ENCODE results near the gene SYK. TPM values are rescaled to one million over a fixed set of nuclear protein-coding genes. Genes with fewer than 3 reads are reported as not detected.
"Not testable (repeated sequence)": the region's sequence is repeated elsewhere in the genome, so short reads cannot be mapped to it uniquely, and the experiment has no call there.

Gene SYK
- polyA plus RNA-seq, 1 of the 3 experiments (the other 2 are of a cell fraction), result not detected

DNA sequence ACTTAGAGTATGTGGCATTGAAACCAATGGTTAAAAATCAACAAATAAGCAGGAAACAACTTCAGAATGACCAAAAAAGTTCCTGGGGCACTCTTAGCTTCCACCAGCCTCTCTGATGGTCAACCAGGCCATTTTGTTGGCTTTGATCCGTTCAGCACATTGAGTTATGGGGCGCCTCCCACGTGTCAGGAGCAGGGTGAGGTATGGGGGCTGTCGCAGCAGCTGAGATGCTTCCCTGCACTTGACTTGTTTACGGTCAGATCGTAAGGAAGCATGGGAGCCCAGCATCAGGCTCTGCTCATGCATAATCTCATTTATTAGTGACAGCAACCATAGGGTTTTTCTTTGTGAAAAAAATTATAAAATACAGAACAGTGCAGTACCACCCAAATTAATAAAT is 16.7 kb downstream of the SYK start (continued):
- TF ChIP-seq, protein P1, sequence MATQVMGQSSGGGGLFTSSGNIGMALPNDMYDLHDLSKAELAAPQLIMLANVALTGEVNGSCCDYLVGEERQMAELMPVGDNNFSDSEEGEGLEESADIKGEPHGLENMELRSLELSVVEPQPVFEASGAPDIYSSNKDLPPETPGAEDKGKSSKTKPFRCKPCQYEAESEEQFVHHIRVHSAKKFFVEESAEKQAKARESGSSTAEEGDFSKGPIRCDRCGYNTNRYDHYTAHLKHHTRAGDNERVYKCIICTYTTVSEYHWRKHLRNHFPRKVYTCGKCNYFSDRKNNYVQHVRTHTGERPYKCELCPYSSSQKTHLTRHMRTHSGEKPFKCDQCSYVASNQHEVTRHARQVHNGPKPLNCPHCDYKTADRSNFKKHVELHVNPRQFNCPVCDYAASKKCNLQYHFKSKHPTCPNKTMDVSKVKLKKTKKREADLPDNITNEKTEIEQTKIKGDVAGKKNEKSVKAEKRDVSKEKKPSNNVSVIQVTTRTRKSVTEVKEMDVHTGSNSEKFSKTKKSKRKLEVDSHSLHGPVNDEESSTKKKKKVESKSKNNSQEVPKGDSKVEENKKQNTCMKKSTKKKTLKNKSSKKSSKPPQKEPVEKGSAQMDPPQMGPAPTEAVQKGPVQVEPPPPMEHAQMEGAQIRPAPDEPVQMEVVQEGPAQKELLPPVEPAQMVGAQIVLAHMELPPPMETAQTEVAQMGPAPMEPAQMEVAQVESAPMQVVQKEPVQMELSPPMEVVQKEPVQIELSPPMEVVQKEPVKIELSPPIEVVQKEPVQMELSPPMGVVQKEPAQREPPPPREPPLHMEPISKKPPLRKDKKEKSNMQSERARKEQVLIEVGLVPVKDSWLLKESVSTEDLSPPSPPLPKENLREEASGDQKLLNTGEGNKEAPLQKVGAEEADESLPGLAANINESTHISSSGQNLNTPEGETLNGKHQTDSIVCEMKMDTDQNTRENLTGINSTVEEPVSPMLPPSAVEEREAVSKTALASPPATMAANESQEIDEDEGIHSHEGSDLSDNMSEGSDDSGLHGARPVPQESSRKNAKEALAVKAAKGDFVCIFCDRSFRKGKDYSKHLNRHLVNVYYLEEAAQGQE (IDR thresholded peaks at IDR 0.05; ENCODE audit: low read depth, low read length), result no peak
- no peak for TF ChIP-seq FOXJ3 (CRISPR knock-in tag; IDR thresholded peaks at IDR 0.05)

DNA sequence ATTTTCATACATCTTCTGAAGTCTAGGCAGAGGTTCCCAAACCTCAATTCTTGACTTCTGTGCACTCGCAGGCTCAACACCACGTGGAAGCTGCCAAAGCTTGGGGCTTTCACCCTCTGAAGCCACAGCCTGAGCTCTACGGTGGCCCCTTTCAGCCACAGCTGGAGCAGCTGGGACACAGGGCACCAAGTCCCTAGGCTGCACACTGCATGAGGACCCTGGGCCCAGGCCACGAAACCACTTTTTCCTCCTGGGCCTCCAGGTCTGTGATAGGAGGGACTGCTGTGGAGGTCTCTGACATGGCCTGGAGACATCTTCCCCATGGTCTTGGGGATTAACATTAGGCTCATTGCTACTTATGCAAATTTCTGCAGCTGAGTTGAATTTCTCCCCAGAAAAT is 18.8 kb downstream of the SYK start:
- H3K9me3 ChIP-seq; H4K20me1 ChIP-seq (ENCODE audit: insufficient read depth); POLR2A ChIA-PET; H3K79me2 ChIP-seq (ENCODE audit: insufficient read depth); H3K4me3 ChIP-seq (ENCODE audit: low read depth in 2 of 2, low read length in 1 of 2); H3K27ac ChIP-seq (ENCODE audit: low read depth in 2 of 2, low read length in 1 of 2); H3K4me1 ChIP-seq (ENCODE audit: control insufficient read depth in 1 of 2, insufficient read depth in 2 of 2, low read depth in 1 of 2, low read length in 1 of 2); CTCF ChIA-PET; H3K9ac ChIP-seq; H2AFZ ChIP-seq (ENCODE audit: low read depth); H3K9me2 ChIP-seq; H3F3A ChIP-seq (replicated peaks; ENCODE audit: insufficient read depth); DNase-seq; H3K4me2 ChIP-seq; H3K27me3 ChIP-seq (ENCODE audit: insufficient read depth); H3K36me3 ChIP-seq (replicated peaks in 1 of 2; ENCODE audit: control insufficient read depth in 1 of 2, insufficient read depth in 2 of 2, low read length in 1 of 2): not testable (repeated sequence)
- WGBS (ENCODE audit: low lambda C conversion rate), result 14% methylated on average over 3 of the region's 4 CpGs

DNA sequence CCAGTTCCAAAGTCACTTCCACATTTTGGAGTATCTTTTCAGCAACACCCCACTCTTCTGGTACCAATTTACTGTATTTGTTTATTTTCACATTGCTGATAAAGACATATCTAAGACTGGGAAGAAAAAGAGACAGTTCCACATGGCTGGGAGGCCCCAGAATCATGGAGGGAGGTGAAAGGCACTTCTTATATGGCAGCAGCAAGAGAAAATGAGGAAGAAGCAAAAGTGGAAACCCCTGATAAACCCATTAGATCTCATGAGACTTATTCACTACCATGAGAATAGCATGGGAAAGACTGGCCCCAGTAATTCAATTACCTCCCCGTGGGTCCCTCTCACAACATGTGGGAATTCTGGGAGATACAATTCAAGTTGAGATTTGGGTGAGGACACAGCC is 19.6 kb downstream of the SYK start:
- H3K9ac ChIP-seq; H3K4me3 ChIP-seq (ENCODE audit: low read depth in 2 of 2, low read length in 1 of 2); H3K27ac ChIP-seq (ENCODE audit: low read depth in 2 of 2, low read length in 1 of 2); H3K27me3 ChIP-seq (ENCODE audit: insufficient read depth); H3K79me2 ChIP-seq (ENCODE audit: insufficient read depth); H3K9me2 ChIP-seq; POLR2A ChIA-PET; H3K36me3 ChIP-seq (replicated peaks in 1 of 2; ENCODE audit: control insufficient read depth in 1 of 2, insufficient read depth in 2 of 2, low read length in 1 of 2); H3F3A ChIP-seq (replicated peaks; ENCODE audit: insufficient read depth); H3K4me2 ChIP-seq; CTCF ChIA-PET; DNase-seq; H4K20me1 ChIP-seq (ENCODE audit: insufficient read depth); H3K4me1 ChIP-seq (ENCODE audit: control insufficient read depth in 1 of 2, insufficient read depth in 2 of 2, low read depth in 1 of 2, low read length in 1 of 2); H2AFZ ChIP-seq (ENCODE audit: low read depth); H3K9me3 ChIP-seq: not testable (repeated sequence)
- 0% methylated on average over 1 of the region's 1 CpG for WGBS (ENCODE audit: low lambda C conversion rate)

DNA sequence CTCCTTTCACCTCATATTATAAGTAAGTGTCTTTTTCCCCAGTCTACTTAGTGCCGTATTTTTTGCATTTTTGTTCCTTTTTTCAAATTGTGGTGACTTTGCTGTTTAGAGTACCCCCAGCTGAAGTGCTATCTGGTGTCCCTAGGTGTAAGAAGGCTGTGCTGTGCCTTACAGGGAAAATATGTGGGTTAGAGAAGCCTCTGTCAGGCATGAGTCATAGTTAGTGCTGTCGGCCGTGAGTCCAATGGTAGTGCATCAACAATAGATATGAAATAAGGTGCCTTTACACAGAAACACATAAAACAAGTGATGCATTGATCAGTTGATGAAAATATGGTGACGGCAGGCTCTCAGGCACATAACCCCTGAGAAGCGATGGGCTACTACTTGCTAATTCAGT is 20.1 kb downstream of the SYK start:
- no peaks in the 10 kb centered on the region for H3F3A ChIP-seq (replicated peaks; ENCODE audit: insufficient read depth)
- H3K4me3 ChIP-seq (ENCODE audit: low read depth in 2 of 2, low read length in 1 of 2), result no peak overlapping the region
- H3K27ac ChIP-seq (ENCODE audit: low read depth in 2 of 2, low read length in 1 of 2), result no peak overlapping the region
- WGBS (ENCODE audit: low lambda C conversion rate), result 49% methylated on average over 5 of the region's 5 CpGs
- H3K4me2 ChIP-seq, result no peak overlapping the region
- no peaks in the 10 kb centered on the region for H3K36me3 ChIP-seq (replicated peaks in 1 of 2; ENCODE audit: control insufficient read depth in 1 of 2, insufficient read depth in 2 of 2, low read length in 1 of 2)
- no peaks in the 10 kb centered on the region for H3K27me3 ChIP-seq (ENCODE audit: insufficient read depth)
- no peaks in the 10 kb centered on the region for H3K9me2 ChIP-seq
- no peak overlapping the region for H2AFZ ChIP-seq (ENCODE audit: low read depth)
- H3K4me1 ChIP-seq (ENCODE audit: control insufficient read depth in 1 of 2, insufficient read depth in 2 of 2, low read depth in 1 of 2, low read length in 1 of 2), result no peaks in the 10 kb centered on the region
- POLR2A ChIA-PET, result no interaction called here
- H4K20me1 ChIP-seq (ENCODE audit: insufficient read depth), result no peaks in the 10 kb centered on the region
- no peaks in the 10 kb centered on the region for H3K79me2 ChIP-seq (ENCODE audit: insufficient read depth)
- CTCF ChIA-PET, result no interaction called here
- H3K9me3 ChIP-seq, result no peaks in the 10 kb centered on the region
- DNase-seq, result no peak
- no peak overlapping the region for H3K9ac ChIP-seq
- TF ChIP-seq SMC3 (IDR thresholded peaks at IDR 0.05; ENCODE audit: low read depth, low read length), result no peak
- TF ChIP-seq POLR2AphosphoS5 (IDR thresholded peaks at IDR 0.05; ENCODE audit: low read depth, low read length), result no peak
- TF ChIP-seq FOSL2 (IDR thresholded peaks at IDR 0.05; ENCODE audit: borderline replicate concordance, low read depth), result no peak
- TF ChIP-seq SIN3A (IDR thresholded peaks at IDR 0.05; ENCODE audit: borderline replicate concordance, low read depth, low read length), result no peak
- TF ChIP-seq CHD2 (IDR thresholded peaks at IDR 0.05; ENCODE audit: low read length, partially characterized antibody), result no peak
- TF ChIP-seq, protein P2, sequence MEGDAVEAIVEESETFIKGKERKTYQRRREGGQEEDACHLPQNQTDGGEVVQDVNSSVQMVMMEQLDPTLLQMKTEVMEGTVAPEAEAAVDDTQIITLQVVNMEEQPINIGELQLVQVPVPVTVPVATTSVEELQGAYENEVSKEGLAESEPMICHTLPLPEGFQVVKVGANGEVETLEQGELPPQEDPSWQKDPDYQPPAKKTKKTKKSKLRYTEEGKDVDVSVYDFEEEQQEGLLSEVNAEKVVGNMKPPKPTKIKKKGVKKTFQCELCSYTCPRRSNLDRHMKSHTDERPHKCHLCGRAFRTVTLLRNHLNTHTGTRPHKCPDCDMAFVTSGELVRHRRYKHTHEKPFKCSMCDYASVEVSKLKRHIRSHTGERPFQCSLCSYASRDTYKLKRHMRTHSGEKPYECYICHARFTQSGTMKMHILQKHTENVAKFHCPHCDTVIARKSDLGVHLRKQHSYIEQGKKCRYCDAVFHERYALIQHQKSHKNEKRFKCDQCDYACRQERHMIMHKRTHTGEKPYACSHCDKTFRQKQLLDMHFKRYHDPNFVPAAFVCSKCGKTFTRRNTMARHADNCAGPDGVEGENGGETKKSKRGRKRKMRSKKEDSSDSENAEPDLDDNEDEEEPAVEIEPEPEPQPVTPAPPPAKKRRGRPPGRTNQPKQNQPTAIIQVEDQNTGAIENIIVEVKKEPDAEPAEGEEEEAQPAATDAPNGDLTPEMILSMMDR (IDR thresholded peaks at IDR 0.05), result no peak
- no peak for TF ChIP-seq MXI1 (IDR thresholded peaks at IDR 0.05; ENCODE audit: low read depth, low read length)
- TF ChIP-seq, protein P3, sequence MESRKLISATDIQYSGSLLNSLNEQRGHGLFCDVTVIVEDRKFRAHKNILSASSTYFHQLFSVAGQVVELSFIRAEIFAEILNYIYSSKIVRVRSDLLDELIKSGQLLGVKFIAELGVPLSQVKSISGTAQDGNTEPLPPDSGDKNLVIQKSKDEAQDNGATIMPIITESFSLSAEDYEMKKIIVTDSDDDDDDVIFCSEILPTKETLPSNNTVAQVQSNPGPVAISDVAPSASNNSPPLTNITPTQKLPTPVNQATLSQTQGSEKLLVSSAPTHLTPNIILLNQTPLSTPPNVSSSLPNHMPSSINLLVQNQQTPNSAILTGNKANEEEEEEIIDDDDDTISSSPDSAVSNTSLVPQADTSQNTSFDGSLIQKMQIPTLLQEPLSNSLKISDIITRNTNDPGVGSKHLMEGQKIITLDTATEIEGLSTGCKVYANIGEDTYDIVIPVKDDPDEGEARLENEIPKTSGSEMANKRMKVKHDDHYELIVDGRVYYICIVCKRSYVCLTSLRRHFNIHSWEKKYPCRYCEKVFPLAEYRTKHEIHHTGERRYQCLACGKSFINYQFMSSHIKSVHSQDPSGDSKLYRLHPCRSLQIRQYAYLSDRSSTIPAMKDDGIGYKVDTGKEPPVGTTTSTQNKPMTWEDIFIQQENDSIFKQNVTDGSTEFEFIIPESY (IDR thresholded peaks at IDR 0.05; ENCODE audit: borderline replicate concordance, low read depth), result no peak
- TF ChIP-seq, protein P4, sequence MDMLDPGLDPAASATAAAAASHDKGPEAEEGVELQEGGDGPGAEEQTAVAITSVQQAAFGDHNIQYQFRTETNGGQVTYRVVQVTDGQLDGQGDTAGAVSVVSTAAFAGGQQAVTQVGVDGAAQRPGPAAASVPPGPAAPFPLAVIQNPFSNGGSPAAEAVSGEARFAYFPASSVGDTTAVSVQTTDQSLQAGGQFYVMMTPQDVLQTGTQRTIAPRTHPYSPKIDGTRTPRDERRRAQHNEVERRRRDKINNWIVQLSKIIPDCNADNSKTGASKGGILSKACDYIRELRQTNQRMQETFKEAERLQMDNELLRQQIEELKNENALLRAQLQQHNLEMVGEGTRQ (IDR thresholded peaks at IDR 0.05; ENCODE audit: borderline replicate concordance, low read depth, low read length), result no peak
- TF ChIP-seq TEAD4 (IDR thresholded peaks at IDR 0.05; ENCODE audit: borderline replicate concordance, insufficient read depth), result no peak
